IMR-90 (cell line): ENCODE data around the gene NDC80.

Experiments
- CEBPB ChIP-seq: IDR thresholded peaks from 2 replicates; pipeline ENCODE4 v1.6.1; 2012; ENCODE audit warnings: low read depth, low read length, improper control_type of control experiment
- CHD1 ChIP-seq: IDR thresholded peaks from 2 replicates; pipeline ENCODE4 v1.6.1; 2012; ENCODE audit warnings: low read depth, low read length, improper control_type of control experiment
- POLR2A ChIP-seq: IDR thresholded peaks from 2 replicates; pipeline ENCODE4 v1.6.1; 2012; ENCODE audit warnings: mild to moderate bottlenecking, low read depth, low read length
- RAD21 ChIP-seq: IDR thresholded peaks from 2 replicates; pipeline ENCODE4 v1.6.1; 2012; ENCODE audit warnings: low read length, improper control_type of control experiment
- RCOR1 ChIP-seq: IDR thresholded peaks from 2 replicates; pipeline ENCODE4 v1.6.1; 2012; ENCODE audit warnings: mild to moderate bottlenecking, low read length, improper control_type of control experiment; ENCODE audit not compliant: insufficient replicate concordance
- SMC3 ChIP-seq: fragments of 150-350 bp; IDR thresholded peaks from 2 replicates; pipeline ENCODE4 v1.6.1; 2016; ENCODE audit warnings: low read depth, mild to moderate bottlenecking, antibody characterized with exemption, low read length, moderate library complexity
- TF ChIP-seq, protein P1 (sequence below): conservative IDR thresholded peaks from 2 replicates; pipeline ENCODE4 v1.5.1; 2012; ENCODE audit warnings: mild to moderate bottlenecking, low read depth, low read length, improper control_type of control experiment
- TF ChIP-seq, protein P2 (sequence below): fragments of 150-350 bp; IDR thresholded peaks from 2 replicates; pipeline ENCODE4 v1.6.1; 2017; ENCODE audit warnings: mild to moderate bottlenecking, antibody characterized with exemption, low read length, low read depth

- TF ChIP-seq, protein P1, sequence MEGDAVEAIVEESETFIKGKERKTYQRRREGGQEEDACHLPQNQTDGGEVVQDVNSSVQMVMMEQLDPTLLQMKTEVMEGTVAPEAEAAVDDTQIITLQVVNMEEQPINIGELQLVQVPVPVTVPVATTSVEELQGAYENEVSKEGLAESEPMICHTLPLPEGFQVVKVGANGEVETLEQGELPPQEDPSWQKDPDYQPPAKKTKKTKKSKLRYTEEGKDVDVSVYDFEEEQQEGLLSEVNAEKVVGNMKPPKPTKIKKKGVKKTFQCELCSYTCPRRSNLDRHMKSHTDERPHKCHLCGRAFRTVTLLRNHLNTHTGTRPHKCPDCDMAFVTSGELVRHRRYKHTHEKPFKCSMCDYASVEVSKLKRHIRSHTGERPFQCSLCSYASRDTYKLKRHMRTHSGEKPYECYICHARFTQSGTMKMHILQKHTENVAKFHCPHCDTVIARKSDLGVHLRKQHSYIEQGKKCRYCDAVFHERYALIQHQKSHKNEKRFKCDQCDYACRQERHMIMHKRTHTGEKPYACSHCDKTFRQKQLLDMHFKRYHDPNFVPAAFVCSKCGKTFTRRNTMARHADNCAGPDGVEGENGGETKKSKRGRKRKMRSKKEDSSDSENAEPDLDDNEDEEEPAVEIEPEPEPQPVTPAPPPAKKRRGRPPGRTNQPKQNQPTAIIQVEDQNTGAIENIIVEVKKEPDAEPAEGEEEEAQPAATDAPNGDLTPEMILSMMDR, result no peak
- TF ChIP-seq POLR2A, result no peak
- no peak for TF ChIP-seq SMC3
- TF ChIP-seq RCOR1, result no peak
- peak; percentile 70; the same call in 1 of the 2 replicates for TF ChIP-seq CHD1
- no peak for TF ChIP-seq CEBPB
- TF ChIP-seq, protein P2, sequence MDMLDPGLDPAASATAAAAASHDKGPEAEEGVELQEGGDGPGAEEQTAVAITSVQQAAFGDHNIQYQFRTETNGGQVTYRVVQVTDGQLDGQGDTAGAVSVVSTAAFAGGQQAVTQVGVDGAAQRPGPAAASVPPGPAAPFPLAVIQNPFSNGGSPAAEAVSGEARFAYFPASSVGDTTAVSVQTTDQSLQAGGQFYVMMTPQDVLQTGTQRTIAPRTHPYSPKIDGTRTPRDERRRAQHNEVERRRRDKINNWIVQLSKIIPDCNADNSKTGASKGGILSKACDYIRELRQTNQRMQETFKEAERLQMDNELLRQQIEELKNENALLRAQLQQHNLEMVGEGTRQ, result no peak
- no peak for TF ChIP-seq RAD21
These were observed 86.6 kb downstream of the NDC80 start for GRCh38 chr18:2657788-2658458.
